Measurements from ENCODE around the gene SHC3.

The SHC3 gene

DNA sequence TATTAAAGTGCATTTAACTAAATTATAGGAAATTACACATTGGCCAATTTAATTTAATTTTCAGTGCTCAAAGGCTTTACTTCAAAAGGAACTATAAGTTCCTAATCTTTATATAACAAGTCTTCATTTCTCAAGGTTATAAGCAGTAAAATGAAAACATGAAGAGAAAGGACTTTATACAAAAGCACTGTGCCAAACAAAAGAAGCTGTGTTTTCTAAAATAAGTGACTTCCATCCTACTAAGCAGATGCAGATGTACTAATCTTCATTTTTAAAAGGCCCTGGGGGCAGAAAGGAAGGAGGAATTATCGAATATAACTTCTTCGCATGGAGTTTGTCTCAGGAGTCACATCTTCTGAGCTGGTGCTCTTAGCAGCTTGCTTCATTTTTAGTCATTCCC is 81.4 kb downstream of the SHC3 start:
- no peak for DNase-seq

DNA sequence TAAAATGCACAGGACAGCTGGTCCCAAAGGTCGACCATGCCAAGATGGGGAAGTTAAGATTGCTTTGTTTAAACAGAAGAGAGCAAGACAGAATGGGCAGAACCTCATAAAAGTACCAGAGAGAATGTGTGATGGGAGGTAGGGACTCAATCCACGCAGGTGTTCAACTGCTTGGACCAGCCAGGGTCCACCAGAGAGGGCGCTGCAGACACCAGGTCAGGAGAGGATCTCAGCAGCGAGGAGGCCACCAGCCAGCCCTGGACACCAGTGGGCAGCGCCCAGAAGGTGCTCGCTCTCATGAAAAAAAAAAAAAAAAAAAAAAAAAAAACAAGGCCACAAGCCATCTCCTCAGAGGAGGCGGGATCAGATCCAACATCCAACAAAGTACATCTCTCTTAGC is 81.8 kb downstream of the SHC3 start:
- DNase-seq: no peak

DNA sequence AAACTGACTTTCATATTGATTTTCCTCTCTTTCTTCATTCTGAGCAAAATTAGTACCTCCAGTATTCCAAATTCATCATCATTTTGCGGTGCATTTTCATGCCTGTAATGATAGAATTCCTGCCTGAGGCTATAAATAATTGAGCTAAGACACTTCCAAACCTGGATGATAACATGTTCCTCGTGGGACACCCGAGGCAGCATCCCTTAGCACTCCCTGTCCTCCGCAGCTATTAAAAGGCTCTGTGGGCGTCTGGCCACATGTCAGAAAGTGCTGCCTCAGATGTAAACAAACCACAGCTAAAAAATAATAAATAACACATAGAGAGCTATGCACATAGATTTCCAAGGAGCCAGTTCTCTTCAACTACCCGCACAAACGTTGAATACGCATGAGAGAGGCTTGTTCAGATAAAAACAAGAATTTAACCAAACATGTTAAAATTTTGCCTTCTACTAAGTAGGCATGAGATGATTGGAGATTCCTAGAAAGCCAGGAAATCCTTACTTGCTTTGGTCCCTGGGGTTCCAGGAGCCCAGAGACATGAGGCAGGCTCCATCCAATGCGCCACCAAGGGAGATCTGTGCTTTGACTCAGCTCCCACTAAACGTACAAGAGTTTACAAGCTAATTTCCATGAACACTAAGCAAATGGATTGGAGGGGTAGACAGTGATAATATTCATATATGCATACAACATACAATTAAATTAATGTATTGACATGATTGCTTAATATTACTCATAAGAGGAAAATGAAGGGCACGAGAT is 82.7 kb downstream of the SHC3 start:
- no peak for DNase-seq

DNA sequence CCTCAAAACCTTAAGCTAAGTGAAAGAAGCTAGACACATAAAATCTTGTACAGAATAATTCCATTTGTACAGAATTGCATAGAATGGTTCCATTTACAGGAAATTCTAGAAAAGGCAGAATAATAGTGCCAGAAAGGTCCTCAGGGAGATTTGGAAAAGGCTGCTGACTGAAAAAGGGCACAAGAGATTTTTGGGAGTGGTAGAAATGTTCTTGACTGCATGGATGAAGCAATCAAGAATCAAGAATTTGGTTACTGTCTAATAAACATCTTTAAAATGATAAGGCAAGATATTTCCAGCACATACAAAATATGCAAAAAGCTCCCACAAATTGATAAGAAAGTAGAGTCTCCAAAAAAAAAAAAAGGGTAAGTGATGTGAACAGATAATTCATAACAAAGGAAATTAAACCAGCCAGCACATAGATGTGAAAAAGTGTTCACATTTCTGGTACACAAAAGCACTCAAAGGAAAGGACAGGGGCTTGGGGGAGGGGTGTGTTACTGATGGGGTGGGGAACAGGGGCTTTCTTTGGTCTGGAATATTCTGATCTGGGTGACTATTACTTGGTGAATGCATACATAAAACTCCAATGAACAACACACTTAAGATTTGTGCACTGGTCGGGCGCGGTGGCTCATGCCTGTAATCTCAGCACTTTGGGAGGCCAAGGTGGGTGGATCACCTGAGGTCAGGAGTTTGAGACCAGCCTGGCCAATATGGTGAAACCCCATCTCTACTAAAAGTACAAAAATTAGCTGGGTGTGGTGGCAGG is 85.2 kb downstream of the SHC3 start:
- no peak for DNase-seq

DNA sequence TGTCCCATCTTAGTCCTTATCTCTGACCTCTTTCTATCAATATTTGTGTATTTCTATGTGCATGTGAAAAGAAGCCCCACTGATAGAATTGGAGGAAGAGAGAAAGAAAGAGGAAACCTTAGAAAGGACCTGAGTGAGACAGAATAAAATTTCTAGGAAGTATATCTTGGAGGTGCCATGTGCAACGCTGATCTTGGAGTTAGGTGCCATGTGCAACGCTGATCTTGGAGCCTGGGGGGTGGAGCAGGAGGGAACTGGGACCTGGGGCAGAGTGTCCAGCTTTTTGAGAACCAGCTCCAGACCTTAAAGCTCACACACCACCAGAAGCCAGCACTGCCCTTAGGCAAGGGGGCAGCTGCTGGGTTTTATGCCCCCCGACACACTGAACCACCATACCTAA is 89.4 kb downstream of the SHC3 start:
- DNase-seq: no peak

DNA sequence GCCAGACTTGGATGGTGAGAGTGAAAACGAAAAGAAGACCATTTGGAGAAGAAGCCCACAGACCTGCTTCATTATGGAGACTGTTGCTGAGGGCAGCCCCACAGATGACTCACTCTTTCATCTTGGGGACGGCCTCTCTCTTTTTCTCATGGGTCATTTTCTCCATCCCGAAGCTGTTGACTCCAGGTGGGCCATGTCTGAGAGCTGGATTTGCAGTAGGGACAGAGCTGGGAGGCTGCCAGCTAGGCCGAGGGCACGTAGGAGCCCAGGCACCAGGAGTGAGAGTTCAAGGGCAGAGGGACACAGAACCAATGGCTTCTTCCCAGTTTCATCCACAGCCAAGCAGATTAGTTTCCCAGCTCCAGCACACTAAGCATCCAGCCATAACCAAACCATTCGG is 95.0 kb downstream of the SHC3 start:
- DNase-seq: no peak

DNA sequence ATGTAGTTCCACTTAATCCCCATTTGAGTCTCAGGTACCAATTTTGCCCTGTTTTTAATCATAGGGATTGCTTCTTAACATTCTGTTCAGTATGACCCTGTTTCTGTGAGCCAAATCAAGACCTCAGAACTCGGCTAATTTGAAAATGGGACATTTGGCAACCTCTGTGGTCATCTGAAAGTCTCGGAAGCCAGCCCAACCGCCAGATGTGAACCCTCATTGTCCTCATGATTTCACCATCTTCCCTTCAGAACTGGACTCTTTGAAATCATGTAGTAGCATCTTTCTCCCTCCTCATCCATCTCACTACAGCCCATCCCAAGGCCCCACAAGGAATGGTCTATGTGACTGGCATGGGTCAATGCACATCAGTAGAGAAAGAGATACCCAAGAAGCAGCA is 98.4 kb downstream of the SHC3 start:
- peak; percentile 76 for DNase-seq

DNA sequence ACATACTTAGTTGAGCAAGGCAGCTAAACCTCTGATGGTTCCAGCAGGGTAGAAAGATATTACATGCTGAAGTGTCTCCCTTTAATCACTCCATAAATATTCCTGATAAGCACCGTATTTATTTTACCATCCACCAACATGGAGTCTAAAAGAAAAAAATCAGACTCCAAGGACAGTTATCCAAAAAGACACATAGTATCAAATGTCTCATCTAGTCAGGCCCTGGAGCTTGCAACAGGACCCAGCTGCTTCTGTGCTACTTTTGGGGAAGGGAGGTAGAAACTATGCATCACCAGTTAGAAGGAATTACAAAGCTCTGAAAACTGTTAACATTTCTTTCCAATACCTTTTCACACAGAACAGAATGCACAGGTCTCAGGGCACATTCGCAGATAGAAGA is 99.2 kb downstream of the SHC3 start:
- peak; percentile 40 for DNase-seq

DNA sequence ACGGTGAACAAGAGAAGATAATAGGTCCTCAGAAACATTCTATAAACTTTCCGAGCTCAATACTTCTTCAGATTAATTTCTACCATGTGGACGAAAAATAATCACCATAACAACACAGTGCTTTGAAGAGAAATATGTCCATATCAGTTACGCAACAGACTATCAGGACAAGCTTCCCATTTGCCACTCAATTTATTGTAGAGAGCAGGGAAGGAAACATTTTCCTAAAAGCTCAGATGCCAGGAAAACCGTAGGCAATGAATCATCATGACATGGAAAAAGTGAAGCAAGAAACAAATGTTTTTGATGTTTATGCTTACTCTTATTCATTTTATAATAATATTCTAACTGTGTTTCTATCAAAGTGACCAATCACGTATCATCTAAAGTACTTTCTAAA is 99.8 kb downstream of the SHC3 start:
- no peak for DNase-seq

DNA sequence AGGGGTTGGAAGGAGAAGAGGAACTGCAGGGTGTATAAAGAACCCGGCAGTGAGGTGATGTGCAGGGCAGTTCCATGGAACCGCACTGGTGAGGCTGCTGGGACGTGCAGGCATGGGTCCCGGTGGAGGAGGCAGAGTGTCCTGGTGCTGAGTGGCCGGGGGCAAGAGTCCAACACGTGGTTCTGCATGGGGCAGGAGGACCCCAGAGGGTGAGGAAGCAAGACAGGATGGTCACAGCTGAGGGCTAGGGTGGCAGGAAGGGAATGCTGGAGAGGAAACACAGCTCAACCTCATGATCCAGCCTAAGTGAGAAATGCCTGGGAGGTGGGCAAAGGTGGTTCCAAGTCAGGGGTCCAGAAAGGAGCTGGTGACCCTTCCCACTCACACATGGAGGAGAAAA is 100.2 kb downstream of the SHC3 start:
- DNase-seq: no peak

DNA sequence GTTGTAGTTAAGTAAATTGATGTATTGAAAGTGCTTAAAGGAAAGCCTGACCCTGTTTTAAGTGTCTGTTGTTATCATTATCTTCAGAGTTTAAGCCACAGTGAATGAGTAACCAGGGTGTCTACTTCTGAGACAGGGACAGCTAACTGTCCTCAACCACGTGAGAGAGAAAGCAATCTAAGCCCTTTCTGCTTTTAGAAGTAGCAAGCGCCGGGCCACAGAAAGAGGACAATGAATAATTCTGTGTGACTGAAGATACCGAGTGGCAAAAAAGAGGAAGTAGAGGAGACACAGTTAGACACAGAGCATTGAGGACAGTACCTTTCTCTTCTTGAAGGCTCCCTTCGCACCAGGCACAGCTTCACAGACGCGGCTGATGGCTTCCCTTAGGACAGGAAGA is 101.1 kb downstream of the SHC3 start:
- DNase-seq: peak; percentile 96

DNA sequence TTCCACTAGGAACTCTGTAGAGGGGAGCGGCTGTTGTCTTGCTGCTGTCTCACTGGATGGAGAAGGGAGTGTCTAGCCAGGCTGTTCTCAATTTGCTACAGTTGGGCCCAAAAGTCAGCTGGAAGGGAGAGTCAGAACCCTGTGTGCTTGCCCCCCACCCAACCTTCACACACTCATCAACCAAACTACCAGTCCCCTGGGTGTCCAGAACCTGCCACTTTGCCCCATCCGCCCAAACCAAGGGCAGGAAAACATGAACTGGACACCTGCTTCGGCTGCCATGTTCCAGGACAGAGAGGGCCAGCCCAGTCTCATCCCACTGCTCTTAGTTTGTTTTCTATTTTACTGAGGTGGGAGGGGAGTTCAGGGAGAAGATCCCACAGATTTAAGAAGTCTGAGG is 105.2 kb downstream of the SHC3 start:
- DNase-seq: no peak

DNA sequence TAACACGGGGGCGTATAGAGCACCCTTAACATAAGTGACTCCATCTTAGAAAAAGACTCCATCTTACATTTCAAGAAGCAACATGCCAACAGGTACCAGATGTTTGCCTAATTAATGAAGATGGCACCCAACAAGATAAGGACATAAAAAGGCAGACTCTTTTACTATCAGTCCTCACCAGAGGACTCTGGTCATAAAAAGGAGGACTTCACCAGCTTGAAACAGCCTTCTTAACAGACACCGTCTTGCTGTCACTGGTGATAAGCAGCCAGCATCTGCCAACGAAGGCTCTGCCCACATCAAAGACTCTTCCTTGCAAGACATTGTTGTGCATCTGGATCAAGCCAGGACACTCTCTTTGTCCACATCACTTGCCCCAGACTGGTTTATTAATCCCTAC is 107.0 kb downstream of the SHC3 start:
- DNase-seq: no peak

DNA sequence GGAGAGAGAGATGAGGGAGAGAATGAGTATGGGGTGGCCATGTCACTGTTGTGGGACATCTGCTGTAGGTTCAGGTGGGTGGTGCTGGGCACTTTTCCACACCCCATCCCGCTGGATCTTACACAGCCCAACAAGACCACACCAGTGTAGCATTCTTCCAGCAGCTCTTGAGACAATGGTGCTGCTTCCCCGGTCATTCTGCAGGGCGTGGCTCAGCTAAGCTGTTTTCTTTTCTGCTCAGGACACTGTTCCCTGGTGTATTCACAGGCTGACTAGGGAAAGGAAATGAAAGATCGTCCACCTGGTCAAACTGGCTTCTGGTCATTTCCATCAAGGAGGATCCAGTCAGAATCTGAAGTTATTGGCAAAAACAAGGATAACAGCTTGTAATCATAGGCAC is 111.8 kb downstream of the SHC3 start:
- DNase-seq: no peak

DNA sequence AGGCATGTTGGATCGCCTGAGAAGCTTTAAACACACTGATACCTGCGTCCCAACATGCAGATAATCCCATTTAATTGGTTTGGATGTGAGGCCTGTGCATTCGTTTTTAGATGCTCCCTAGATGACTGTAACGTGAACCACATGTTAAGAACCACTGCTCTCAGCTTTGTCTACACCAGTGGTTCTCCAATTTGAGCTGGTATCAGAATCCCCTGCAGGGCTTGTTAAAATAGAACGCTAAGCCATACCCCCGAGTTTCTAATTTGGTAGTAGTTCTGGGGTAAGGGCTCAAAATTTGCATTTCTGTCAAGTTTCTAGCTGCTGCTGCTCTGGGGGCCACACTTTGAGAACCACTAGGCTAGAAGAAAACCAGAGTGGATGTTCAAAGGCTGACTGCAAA is 112.7 kb downstream of the SHC3 start:
- DNase-seq: no peak

DNA sequence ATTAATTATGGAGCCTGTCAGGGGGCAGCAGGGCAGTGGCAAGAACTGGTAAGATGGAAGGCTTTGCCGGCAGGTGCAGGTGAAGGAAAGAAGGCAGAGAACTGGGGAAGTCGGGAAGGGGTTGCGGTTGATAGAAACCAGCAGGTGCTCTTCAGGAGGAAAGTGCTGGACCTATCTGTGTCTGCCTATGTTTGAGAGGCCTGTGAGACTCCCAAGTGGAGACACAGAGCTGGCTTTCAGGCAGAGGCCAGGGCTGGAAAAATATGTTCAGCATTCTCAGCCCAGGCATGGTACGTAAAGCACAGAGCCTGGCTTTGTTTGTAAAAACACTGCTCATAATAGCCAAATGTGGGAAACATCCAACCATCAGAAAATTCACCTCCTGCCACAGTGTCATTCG is 117.8 kb downstream of the SHC3 start:
- DNase-seq: no peak

DNA sequence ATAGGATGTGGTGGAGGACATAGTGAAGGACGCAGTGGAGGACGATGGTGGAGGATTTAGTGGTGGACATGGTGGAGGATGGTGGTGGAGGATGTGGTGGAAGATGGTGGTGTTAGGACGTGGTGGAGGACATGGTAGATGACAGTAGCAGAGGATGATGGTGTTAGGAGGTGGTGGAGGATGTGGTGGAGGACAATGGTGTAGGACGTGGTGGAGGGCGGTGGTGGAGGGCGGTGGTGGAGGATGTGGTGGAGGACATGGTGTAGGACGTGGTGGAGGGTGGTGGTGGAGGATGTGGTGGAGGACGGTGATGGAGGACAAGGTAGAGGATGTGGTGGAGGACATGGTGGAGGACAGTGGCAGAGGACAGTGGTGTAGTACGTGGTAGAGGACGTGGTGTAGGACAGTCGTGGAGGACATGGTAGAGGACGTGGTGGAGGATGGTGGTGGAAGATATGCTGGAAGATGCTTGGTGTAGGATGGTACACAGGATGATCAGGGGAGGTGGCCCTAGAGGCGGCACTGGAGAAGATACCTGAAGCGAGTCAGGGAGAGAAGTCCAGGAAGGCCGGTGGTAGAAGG is 118.6 kb downstream of the SHC3 start:
- DNase-seq: no peak

DNA sequence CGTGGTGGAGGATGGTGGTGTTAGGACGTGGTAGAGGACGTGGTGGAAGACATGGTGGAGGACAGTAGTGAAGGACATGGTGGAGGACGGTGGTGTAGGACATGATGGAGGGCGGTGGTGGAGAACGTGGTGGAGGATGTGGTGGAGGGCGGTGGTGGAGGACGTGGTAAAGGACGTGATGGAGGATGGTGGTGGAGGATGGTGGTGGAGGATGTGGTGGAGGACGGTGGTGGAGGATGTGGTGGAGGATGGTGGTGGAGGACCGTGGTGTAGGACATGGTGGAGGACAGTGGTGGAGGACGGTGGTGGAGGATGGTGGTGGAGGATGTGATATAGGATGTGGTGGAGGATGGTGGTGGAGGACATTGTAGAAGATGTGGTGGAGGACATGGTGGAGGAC is 119.7 kb downstream of the SHC3 start:
- DNase-seq: no peak

DNA sequence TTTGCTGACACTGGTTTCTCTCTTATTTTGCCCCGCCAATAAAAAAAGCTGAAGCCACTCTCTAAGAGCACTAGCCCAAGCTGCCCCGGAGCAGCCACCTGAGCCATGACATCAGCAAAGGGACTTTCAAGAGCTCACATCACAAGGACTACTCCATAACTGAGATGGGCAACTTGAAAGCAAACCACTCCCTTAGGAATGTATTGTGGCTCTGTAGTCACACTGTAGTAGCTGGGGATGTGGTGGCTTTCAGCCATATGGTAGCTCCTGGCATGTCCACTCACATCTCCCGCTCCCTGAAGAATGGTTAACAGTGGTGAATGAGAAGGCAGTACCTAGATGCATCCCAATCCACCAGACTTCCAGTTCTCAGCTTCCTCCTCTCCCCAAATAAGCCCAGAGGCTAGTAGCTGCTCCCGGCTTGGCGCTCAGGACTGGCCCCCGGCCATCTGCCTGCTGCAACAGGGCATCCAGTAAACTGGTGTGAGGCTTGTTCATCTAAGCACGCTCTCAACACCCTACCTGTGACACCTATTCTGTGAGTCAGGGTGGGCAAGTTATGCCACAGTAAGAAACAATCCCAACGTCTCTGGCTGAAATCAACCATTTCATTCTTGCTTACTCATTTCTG is 123.6 kb downstream of the SHC3 start:
- no peak for DNase-seq

DNA sequence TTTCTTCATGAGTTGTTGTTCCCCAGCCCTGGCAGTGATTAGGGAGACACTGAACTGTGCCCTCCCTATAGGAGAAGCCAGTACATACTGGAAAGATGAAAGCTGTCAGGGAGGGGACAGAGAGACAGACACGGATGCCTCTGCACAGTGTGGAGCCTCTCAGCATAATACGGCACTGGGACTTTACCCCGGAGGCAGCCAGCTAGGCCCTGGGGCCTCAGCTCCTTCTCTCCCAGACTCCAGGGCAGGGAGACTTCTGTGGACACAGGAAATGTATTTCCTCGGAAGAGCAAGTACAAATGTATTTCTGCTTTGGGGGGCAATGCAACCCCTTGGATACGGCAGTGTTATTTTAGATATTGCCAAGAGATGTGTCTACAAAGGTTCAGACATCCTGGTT is 125.3 kb downstream of the SHC3 start:
- DNase-seq: no peak

DNA sequence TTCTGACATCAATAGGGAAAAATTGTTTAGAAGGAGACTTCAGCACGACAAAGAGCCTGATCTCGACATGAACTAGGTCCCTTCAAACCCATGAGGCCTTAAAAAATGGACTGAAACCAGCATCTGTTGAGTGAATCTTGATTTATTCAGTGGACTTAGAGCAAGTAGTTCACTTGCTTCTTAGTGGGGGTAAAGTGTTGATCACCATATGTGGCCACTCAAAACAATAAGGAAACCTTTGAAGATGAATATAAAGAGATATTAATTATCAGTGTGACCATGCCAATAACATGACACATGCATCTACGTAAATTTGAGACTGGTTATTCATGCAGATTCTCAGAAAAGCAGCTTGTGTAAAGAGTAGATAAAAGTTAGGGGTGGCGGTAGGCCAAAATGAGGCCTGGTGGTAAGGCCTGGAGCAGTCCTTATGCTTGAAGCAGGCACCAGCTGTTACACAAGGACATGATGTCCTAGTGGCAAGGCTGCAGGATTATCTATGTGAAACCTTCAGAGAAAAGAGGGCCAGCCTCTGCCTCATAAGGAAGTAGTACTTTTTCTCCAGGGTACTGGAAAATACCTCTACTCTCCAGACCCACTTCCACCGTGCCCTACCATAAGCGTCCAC is 126.0 kb downstream of the SHC3 start:
- no peak for DNase-seq

DNA sequence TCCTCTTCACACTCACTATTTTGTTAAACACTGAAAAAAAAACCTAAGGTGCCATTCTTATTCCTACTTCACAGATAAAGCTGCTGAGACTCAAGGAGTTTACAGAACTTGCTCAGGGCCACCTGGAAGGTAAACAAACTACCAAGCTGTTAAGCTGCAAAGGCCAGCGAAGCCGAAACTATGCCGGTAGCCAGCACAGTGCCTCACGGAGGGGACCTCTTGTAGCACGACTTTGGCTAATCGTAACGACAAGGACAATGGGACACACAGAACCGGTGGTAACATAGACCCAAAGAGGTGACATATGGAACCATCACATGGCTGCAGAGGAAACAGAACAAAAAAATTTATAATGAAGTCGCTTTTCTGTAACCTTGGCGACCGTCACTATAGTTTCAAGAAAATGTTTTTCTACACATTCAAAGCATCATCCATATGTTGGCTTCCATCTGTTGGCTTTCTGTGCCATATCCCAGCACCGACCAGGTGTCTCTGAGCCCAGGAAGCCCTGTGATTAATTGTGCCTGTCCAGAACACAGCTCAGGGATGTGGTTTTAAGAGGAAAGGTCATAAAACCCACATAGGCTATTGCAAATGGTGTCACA is 127.1 kb downstream of the SHC3 start:
- DNase-seq: no peak

DNA sequence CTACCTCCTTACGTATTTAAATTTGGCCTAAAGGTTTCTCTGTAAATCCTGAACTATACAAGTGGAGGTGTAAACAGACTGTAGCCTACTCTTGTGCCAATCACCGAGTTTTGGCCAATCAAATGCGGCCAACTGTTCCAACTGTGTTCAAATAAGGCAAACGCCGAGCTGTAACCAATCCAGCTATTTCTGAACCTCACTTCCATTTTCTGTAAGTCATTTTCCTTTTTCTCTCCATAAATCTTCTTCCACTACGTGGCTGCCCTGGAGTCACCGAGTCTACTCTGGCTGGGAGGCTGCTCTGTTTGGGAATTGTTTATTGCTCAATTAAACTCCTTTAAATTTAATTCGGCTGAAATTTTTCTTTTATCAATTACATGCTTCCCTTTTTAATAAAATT is 129.0 kb downstream of the SHC3 start:
- DNase-seq: no peak
